ENCODE results near the gene LGR5.
"Not testable (repeated sequence)": the region's sequence is repeated elsewhere in the genome, so short reads cannot be mapped to it uniquely, and the experiment has no call there.

GRCh38 chr12:71569885-71570284 lies 130.3 kb downstream of the LGR5 start:
- not testable (repeated sequence) for TF ChIP-seq CTCF (conservative IDR thresholded peaks at IDR 0.05 in 1 of 2, IDR thresholded peaks at IDR 0.05 in 1 of 2; ENCODE audit: extremely low read depth in 1 of 2, insufficient read depth in 1 of 2, low read depth in 1 of 2, low read length in 2 of 2); EZH2 (IDR thresholded peaks at IDR 0.05; ENCODE audit: borderline replicate concordance, low read length)
